OCI-LY1 (cell line): ENCODE results near the gene AGRP.

Experiments used
- H2AFZ ChIP-seq: fragments of 200-600 bp; sonication (generic), shearing (Covaris generic); 2 replicates; pipeline ENCODE4 v1.6.0; 2014; ENCODE audit warnings: antibody characterized with exemption, mild to moderate bottlenecking, low read length
- H3F3A ChIP-seq: fragments of 200-600 bp; sonication (generic), shearing (Covaris generic); 2 replicates; pipeline ENCODE4 v1.6.0; 2014; ENCODE audit warnings: mild to moderate bottlenecking, antibody characterized with exemption, low read length, moderate library complexity; ENCODE audit not compliant: insufficient read depth
- H3K27ac ChIP-seq: fragments of 200-600 bp; sonication (generic); 2 replicates; pipeline ENCODE4 v1.5.1; 2014; ENCODE audit warnings: low read length, mixed run types, mild to moderate bottlenecking, low read depth; ENCODE audit not compliant: poor library complexity, severe bottlenecking
- H3K27me3 ChIP-seq: fragments of 200-600 bp; sonication (generic); 2 replicates; pipeline ENCODE4 v1.6.0; 2014; ENCODE audit warnings: antibody characterized with exemption, mild to moderate bottlenecking, low read length, moderate library complexity; ENCODE audit not compliant: insufficient read depth
- H3K36me3 ChIP-seq: fragments of 200-600 bp; sonication (generic); 2 replicates; pipeline ENCODE4 v1.6.1; 2014; ENCODE audit warnings: mild to moderate bottlenecking, antibody characterized with exemption, low read length, moderate library complexity, mixed read lengths; ENCODE audit not compliant: insufficient read depth
- H3K4me1 ChIP-seq: fragments of 200-600 bp; sonication (generic); 2 replicates; pipeline ENCODE4 v1.5.1; 2014; ENCODE audit warnings: mild to moderate bottlenecking, low read length, moderate library complexity; ENCODE audit not compliant: insufficient read depth, severe bottlenecking
- H3K4me2 ChIP-seq: fragments of 200-600 bp; sonication (generic), shearing (Covaris generic); 2 replicates; pipeline ENCODE4 v1.6.1; 2014; ENCODE audit warnings: low read length
- H3K4me3 ChIP-seq: fragments of 200-600 bp; sonication (generic); 2 replicates; pipeline ENCODE4 v1.5.1; 2014; ENCODE audit warnings: low read length, low read depth, mild to moderate bottlenecking, mixed read lengths; ENCODE audit not compliant: poor library complexity, severe bottlenecking
- H3K79me2 ChIP-seq: fragments of 200-600 bp; shearing (Covaris generic); 2 replicates; pipeline ENCODE4 v1.6.1; 2016; ENCODE audit warnings: mixed run types, low read length, mixed read lengths; ENCODE audit not compliant: insufficient read depth
- H3K9ac ChIP-seq: fragments of 200-600 bp; sonication (generic), shearing (Covaris generic); 2 replicates; pipeline ENCODE4 v1.6.1; 2014; ENCODE audit warnings: mild to moderate bottlenecking, low read length, mixed read lengths
- H3K9me2 ChIP-seq: fragments of 200-600 bp; sonication (generic), shearing (Covaris generic); 2 replicates; pipeline ENCODE4 v1.6.1; 2014; ENCODE audit warnings: low read depth, mild to moderate bottlenecking, low read length, mixed read lengths
- H3K9me3 ChIP-seq: fragments of 200-600 bp; shearing (Covaris generic); 2 replicates; pipeline ENCODE4 v1.6.1; 2014; ENCODE audit warnings: low read length, mixed read lengths
- H4K20me1 ChIP-seq: fragments of 200-600 bp; sonication (generic), shearing (Covaris generic); 2 replicates; pipeline ENCODE4 v1.6.0; 2016; ENCODE audit warnings: mild to moderate bottlenecking, low read length; ENCODE audit not compliant: insufficient read depth
- EZH2 ChIP-seq: fragments of 200-600 bp; sonication (generic), shearing (Covaris generic); IDR thresholded peaks from 2 replicates; pipeline ENCODE4 v1.8.0; 2017; ENCODE audit warnings: borderline replicate concordance, mixed run types, mild to moderate bottlenecking, antibody characterized with exemption, low read length, moderate library complexity, mixed read lengths
- TF ChIP-seq, protein P1 (sequence below): fragments of 200-600 bp; sonication (generic), shearing (Covaris generic); IDR thresholded peaks from 2 replicates; pipeline ENCODE4 v1.5.1; 2017; ENCODE audit warnings: mild to moderate bottlenecking, antibody characterized with exemption, low read length, moderate library complexity, mixed read lengths

Gene AGRP

DNA sequence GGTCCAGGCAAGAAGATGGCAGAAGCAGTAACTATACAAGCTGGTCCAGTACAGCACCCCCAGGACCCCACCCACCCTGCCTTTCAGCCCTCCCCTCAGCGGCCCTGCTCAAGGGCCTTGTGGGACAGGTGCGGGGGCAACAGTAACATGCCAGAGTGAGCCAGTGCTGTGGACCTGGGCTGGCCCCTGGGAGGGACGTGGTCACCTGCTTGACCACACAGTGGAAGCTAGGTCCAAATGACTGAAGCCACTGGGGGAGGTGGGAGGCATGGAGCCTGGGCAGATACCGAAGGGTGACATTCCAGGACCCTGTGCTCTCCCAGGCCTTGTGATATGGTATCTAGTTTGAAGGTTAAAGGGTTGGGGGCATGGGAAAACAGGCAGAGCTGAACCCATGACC, 19.7 kb downstream of the AGRP start:
- TF ChIP-seq EZH2 = no peak
- TF ChIP-seq, protein P1, sequence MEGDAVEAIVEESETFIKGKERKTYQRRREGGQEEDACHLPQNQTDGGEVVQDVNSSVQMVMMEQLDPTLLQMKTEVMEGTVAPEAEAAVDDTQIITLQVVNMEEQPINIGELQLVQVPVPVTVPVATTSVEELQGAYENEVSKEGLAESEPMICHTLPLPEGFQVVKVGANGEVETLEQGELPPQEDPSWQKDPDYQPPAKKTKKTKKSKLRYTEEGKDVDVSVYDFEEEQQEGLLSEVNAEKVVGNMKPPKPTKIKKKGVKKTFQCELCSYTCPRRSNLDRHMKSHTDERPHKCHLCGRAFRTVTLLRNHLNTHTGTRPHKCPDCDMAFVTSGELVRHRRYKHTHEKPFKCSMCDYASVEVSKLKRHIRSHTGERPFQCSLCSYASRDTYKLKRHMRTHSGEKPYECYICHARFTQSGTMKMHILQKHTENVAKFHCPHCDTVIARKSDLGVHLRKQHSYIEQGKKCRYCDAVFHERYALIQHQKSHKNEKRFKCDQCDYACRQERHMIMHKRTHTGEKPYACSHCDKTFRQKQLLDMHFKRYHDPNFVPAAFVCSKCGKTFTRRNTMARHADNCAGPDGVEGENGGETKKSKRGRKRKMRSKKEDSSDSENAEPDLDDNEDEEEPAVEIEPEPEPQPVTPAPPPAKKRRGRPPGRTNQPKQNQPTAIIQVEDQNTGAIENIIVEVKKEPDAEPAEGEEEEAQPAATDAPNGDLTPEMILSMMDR = no peak

DNA sequence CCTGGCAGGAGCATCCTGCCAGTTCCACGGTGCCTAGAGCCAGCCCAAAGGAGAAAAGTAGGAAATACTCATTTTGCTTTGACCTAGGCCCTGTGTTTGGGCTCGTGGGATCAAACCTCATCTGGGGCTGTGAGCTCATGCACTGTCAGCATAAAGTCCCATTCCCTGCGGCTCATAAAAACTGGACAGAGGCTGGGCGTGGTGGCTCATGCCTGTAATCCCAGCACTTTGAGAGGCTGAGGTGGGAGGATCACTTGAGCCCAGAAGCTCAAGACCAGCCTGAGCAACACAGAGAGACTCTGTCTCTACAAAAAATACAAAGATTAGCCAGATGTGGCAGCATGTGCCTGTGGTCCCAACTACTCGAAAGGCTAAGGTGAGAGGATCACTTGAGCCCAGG, 20.3 kb downstream of the AGRP start:
- Histone ChIP-seq H3K36me3 (no peaks in the 10 kb centered on the region; the same call in 1 of the 2 replicates), H3K79me2 (peaks cover 9% of the 10 kb centered on the region), H3K27me3 (no peaks in the 10 kb centered on the region), H3K9me3 (no peaks in the 10 kb centered on the region), H3K27ac (no peak overlapping the region), H3K4me3 (no peak overlapping the region), H4K20me1 (no peaks in the 10 kb centered on the region; the same call in 1 of the 2 replicates), H3K9ac (no peak overlapping the region), H3F3A (no peaks in the 10 kb centered on the region), H3K4me1 (no peaks in the 10 kb centered on the region), H2AFZ (no peak overlapping the region), H3K4me2 (no peak overlapping the region), H3K9me2 (no peaks in the 10 kb centered on the region)
- TF ChIP-seq, protein P1 = no peak
- no peak for TF ChIP-seq EZH2

More for the DNA sequence above, 19.7 kb downstream of the AGRP start:
- H3K79me2 ChIP-seq = peaks cover 9% of the 10 kb centered on the region
- no peaks in the 10 kb centered on the region for H3K9me2 ChIP-seq
- H3K4me1 ChIP-seq = no peaks in the 10 kb centered on the region
- no peak overlapping the region for H3K9ac ChIP-seq
- H3K4me3 ChIP-seq = no peak overlapping the region
- no peak overlapping the region for H3K4me2 ChIP-seq
- no peaks in the 10 kb centered on the region for H3K27me3 ChIP-seq
- no peaks in the 10 kb centered on the region for H3K9me3 ChIP-seq
- no peak overlapping the region for H3K27ac ChIP-seq
- H2AFZ ChIP-seq = no peak overlapping the region
- H3F3A ChIP-seq = no peaks in the 10 kb centered on the region
- H3K36me3 ChIP-seq = no peaks in the 10 kb centered on the region; the same call in 1 of the 2 replicates
- no peaks in the 10 kb centered on the region; the same call in 1 of the 2 replicates for H4K20me1 ChIP-seq

DNA sequence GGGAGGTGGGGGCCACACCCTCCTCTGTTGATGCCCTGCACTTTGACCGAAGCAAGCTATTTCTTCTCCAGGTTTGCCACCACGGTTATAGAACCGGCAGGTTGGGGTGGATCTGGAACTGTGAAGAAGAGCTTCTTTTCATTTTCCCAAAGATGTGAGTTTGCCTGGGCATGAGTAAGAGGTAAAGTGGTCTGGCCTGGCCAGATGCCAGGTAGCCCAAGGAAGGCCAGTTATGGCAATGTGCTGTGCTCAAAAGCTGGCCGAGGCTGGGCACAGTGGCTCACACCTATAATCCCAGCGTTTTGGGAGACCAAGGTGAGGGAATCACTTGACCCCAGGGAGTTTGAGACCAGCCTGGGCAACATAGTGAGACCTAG, 21.1 kb downstream of the AGRP start:
- no peaks in the 10 kb centered on the region for H3K9me3 ChIP-seq
- H3K27me3 ChIP-seq = no peaks in the 10 kb centered on the region
- no peak overlapping the region for H3K27ac ChIP-seq
- H3K9me2 ChIP-seq = no peaks in the 10 kb centered on the region
- no peak overlapping the region for H3K4me3 ChIP-seq
- no peak overlapping the region for H3K9ac ChIP-seq
- H3K79me2 ChIP-seq = peaks cover 9% of the 10 kb centered on the region
- H4K20me1 ChIP-seq = no peaks in the 10 kb centered on the region; the same call in 1 of the 2 replicates
- no peak overlapping the region for H3K4me2 ChIP-seq
- TF ChIP-seq, protein P1 = no peak
- no peak for TF ChIP-seq EZH2
- H2AFZ ChIP-seq = no peak overlapping the region
- no peaks in the 10 kb centered on the region for H3K4me1 ChIP-seq
- H3K36me3 ChIP-seq = no peaks in the 10 kb centered on the region; the same call in 1 of the 2 replicates
- H3F3A ChIP-seq = no peaks in the 10 kb centered on the region
